HK-2 (cell line): ENCODE measurements around the gene RNF13.

ENCODE experiments used
- DNase-seq: peaks from one replicate; pipeline ENCODE4 v3.0.0-alpha.2; 2018; ENCODE audit not compliant: unreplicated experiment

RNF13 gene

GRCh38 chr3:149812606-149813366 is at the start of gene RNF13:
Gene RNF13 (plus strand): TSS chr3:149813215. CDS start chr3:149846027, 32,812 bp downstream.
- peak; percentile 97 for DNase-seq

GRCh38 chr3:149763565-149764195 is 49.3 kb upstream of the RNF13 start:
- no peak for DNase-seq

- DNase-seq: no peak
Observed at GRCh38 chr3:149764302-149764701, 48.7 kb upstream of the RNF13 start.

- DNase-seq: no peak
Observed at GRCh38 chr3:149765762-149766334, 47.2 kb upstream of the RNF13 start.

GRCh38 chr3:149767720-149768119 is 45.3 kb upstream of the RNF13 start:
- DNase-seq: no peak

- DNase-seq: no peak
Observed at GRCh38 chr3:149768704-149769103, 44.3 kb upstream of the RNF13 start.

- no peak for DNase-seq
Observed at GRCh38 chr3:149770246-149770645, 42.8 kb upstream of the RNF13 start.

- DNase-seq: peak; percentile 42
Observed at GRCh38 chr3:149771652-149772271, 41.3 kb upstream of the RNF13 start.

GRCh38 chr3:149772861-149773260 is 40.2 kb upstream of the RNF13 start:
- DNase-seq: no peak

- DNase-seq: no peak
Observed at GRCh38 chr3:149776170-149776569, 36.8 kb upstream of the RNF13 start.

GRCh38 chr3:149777414-149778214 is 35.4 kb upstream of the RNF13 start:
- DNase-seq: no peak

- DNase-seq: no peak
Observed at GRCh38 chr3:149781211-149781610, 31.8 kb upstream of the RNF13 start.

- no peak for DNase-seq
Observed at GRCh38 chr3:149781741-149782140, 31.3 kb upstream of the RNF13 start.

GRCh38 chr3:149783576-149783975 is 29.4 kb upstream of the RNF13 start:
- DNase-seq: no peak

- peak; percentile 57 for DNase-seq
Observed at GRCh38 chr3:149784064-149784704, 28.8 kb upstream of the RNF13 start.

GRCh38 chr3:149790268-149790667 is 22.7 kb upstream of the RNF13 start:
- DNase-seq: no peak

- DNase-seq: no peak
Observed at GRCh38 chr3:149790698-149791097, 22.3 kb upstream of the RNF13 start.

GRCh38 chr3:149792452-149793270 is 20.4 kb upstream of the RNF13 start, which contains the start of gene ANKUB1:
Gene ANKUB1 (minus strand): TSS chr3:149792554. CDS start chr3:149792366, 188 bp downstream.
- no peak for DNase-seq

GRCh38 chr3:149796026-149796425 is 17.0 kb upstream of the RNF13 start:
- no peak for DNase-seq

GRCh38 chr3:149800693-149801092 is 12.3 kb upstream of the RNF13 start:
- no peak for DNase-seq
